Mesothelial cell of epicardium (in vitro differentiated cells): ENCODE measurements around the gene AKAP4. TPM values are rescaled to one million over a fixed set of nuclear protein-coding genes. Genes with fewer than 3 reads are reported as not detected.

Experiments used
- DNase-seq, 2 experiments: peaks; one replicate each; pipeline ENCODE4 v3.0.0; 2021; ENCODE audit warnings: low spot score in 2 of 2; ENCODE audit not compliant: unreplicated experiment in 2 of 2
- H3K27ac Mint-ChIP-seq: 2 replicates; pipeline ENCODE4 v1.8.0; 2021; ENCODE audit warnings: mixed read lengths
- H3K27me3 Mint-ChIP-seq: 2 replicates; pipeline ENCODE4 v1.8.0; 2021; ENCODE audit warnings: low read depth, mixed read lengths
- H3K36me3 Mint-ChIP-seq: 2 replicates; pipeline ENCODE4 v1.8.0; 2021; ENCODE audit warnings: mixed read lengths
- H3K4me1 Mint-ChIP-seq: 2 replicates; pipeline ENCODE4 v1.8.0; 2021; ENCODE audit warnings: mixed read lengths
- H3K4me3 Mint-ChIP-seq: 2 replicates; pipeline ENCODE4 v1.8.0; 2021; ENCODE audit warnings: mild to moderate bottlenecking, moderate library complexity, mixed read lengths
- H3K9me3 Mint-ChIP-seq: 2 replicates; pipeline ENCODE4 v1.8.0; 2021; ENCODE audit warnings: mixed read lengths
- total RNA-seq: library from RNA; stranded (reverse); gene quantifications from 3 replicates; pipeline ENCODE4 v1.2.1, GENCODE V29; 2021
- TF ChIP-seq, protein P1 (sequence below): fragments of 200-600 bp; sonication (generic); IDR thresholded peaks from one replicate; pipeline ENCODE4 v1.5.0; 2021; ENCODE audit warnings: antibody characterized with exemption; ENCODE audit not compliant: unreplicated experiment

The AKAP4 gene
- total RNA-seq, 1 donor from 2014 or later, result not detected

DNA sequence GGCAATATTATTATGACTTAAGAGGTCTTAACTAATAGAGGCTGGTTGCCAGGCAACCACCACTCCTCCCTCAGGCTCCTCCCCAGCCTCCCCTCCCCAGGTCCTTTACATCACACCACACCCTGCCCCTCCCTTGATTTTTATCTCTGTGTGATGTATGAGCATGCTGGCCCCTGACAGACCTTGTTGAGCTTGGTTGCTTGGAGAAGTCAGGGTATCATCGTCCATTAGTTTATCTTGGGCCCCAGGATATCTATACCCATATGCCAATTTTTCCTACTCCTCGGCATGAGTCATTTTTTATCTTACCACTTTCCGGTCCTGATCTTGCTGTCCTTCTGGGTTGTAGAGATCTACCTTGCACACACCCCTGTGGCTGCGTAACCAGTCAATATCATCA lies 2.5 kb downstream of the AKAP4 start:
- Mint-ChIP-seq H3K36me3 (no peaks in the 10 kb centered on the region), H3K9me3 (peaks cover 15% of the 10 kb centered on the region), H3K27ac (no peak overlapping the region), H3K4me3 (no peak overlapping the region), H3K4me1 (peaks cover 5% of the 10 kb centered on the region), H3K27me3 (no peaks in the 10 kb centered on the region)
- TF ChIP-seq, protein P1, sequence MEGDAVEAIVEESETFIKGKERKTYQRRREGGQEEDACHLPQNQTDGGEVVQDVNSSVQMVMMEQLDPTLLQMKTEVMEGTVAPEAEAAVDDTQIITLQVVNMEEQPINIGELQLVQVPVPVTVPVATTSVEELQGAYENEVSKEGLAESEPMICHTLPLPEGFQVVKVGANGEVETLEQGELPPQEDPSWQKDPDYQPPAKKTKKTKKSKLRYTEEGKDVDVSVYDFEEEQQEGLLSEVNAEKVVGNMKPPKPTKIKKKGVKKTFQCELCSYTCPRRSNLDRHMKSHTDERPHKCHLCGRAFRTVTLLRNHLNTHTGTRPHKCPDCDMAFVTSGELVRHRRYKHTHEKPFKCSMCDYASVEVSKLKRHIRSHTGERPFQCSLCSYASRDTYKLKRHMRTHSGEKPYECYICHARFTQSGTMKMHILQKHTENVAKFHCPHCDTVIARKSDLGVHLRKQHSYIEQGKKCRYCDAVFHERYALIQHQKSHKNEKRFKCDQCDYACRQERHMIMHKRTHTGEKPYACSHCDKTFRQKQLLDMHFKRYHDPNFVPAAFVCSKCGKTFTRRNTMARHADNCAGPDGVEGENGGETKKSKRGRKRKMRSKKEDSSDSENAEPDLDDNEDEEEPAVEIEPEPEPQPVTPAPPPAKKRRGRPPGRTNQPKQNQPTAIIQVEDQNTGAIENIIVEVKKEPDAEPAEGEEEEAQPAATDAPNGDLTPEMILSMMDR, result no peak
- no peak for DNase-seq

DNA sequence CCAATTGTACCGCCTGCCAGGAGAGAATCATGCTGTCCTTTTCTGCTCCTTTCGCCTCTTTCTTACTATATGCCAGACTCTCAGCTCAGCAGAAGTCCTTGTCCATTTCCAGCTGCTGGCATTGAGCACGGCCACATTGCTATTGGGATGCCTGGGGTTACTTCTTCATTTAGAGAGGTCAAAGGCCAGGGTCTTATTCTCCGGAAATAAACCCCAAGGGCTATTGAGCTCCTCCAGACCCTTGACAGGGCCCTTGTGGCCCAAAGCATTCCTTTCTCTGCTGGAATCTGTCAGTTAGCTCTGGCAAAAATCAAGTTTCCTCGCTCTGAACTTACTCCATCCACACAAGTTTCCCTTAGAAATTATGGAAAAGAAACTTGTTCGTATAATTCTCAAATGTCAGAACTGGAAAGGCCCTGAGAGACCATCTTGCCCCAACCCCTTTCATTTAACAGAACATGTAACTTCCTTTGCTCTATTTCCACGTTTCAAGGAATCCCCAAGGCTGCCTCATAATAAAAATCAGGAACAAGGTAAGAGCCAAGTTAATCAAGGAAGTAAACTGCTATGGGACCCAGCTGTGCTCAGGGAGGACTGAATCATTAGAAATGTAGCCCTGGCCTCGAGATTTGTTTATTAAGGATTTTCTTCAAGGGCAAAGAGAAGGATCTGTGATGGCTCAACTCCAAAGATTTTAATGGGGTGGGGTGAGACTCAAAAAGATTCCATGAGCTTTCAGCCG lies 11.8 kb downstream of the AKAP4 start:
- H3K4me1 Mint-ChIP-seq, result peaks cover 29% of the 10 kb centered on the region
- TF ChIP-seq, protein P1, result no peak
- no peaks in the 10 kb centered on the region for H3K36me3 Mint-ChIP-seq
- no peak for DNase-seq
- H3K27me3 Mint-ChIP-seq, result no peaks in the 10 kb centered on the region
- H3K4me3 Mint-ChIP-seq, result no peak overlapping the region
- peaks cover 21% of the 10 kb centered on the region for H3K9me3 Mint-ChIP-seq
- H3K27ac Mint-ChIP-seq, result peak overlapping the region; percentile 74

DNA sequence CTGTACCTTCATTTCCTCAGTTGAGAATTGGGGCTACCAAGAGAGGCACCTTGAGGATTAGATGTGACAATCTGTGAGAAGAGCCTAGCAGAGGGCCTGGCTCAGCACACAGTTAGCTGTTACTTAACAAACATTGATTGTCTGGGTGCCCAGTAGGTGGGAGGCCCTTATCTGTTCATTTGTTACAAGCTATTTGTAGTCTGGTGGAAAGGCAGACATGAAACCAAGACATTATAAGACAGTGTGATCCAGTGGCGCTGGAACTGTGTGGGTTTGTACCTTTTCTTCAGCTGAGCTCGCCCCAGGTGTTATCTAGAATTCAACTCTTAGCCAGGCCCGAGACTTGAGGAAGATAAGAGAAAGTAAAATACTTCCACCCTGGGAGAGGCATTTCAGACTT lies 16.9 kb downstream of the AKAP4 start:
- Mint-ChIP-seq H3K4me1 (peaks cover 15% of the 10 kb centered on the region), H3K4me3 (no peak overlapping the region), H3K36me3 (no peaks in the 10 kb centered on the region), H3K27me3 (no peaks in the 10 kb centered on the region), H3K27ac (no peak overlapping the region), H3K9me3 (peaks cover 26% of the 10 kb centered on the region)
- TF ChIP-seq, protein P1, result no peak
- no peak for DNase-seq

DNA sequence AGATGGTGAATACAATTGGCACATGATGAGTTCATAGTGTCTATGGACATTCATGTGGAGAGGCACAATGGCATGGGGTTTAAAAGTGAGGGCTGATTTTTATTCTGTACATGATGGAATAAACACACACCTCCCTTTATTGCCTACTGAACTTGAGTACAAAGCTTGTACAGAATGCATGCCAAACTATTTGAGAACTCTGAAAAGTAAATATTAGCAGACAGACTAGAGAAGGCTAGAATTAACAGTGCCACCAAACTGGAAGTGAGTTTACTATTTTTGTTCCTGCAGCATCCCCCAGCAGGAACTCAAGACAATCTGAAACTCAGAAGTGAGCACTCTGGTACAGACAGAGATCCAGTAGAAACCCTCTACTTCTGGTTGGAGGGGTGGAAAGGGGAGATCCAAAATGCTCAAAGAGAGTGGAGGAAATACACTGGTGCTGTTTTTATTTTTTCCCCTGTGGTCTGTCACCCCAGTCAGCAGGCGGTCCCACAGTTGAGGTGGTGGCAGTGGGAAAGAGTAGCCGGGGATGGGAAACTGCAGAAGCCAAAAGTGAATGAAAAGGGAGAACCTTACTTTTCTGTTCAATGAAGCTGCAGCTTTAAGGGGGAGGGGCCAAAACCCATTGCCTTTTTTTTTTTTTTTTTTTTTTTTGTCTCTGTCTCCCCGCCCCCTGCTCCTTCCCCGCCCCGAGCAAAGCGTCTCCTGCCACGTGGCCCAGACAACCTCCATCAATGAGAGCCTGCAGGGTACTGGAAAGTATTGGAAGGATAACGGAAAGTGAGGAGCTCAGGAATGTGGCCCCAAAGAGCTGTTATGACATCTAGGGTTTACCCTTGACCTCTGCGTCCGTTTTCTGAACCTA lies 20.5 kb downstream of the AKAP4 start:
- TF ChIP-seq, protein P1, result no peak
- Mint-ChIP-seq H3K36me3 (no peaks in the 10 kb centered on the region), H3K9me3 (peaks cover 15% of the 10 kb centered on the region), H3K4me1 (no peaks in the 10 kb centered on the region), H3K27me3 (no peaks in the 10 kb centered on the region), H3K27ac (no peak overlapping the region), H3K4me3 (no peak overlapping the region)
- no peak for DNase-seq

DNA sequence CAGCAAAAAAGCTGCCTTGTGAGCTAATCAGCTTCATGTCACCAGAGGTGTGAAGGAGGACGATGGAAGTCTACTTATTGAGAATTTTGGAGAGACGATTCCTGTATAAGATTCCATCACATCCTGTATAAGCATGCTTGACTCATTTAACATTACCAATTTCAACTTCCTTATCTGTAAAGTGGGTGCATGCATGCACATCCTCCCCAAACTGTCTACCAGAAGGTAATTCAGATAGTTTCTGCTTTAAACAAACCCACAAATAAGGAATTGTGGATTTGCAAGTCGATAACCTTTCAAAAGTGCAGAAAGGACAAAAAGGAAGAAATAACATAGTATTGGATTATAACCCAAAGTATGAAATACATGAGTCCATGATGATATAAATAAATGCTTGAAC lies 31.1 kb downstream of the AKAP4 start:
- no peaks in the 10 kb centered on the region for H3K4me1 Mint-ChIP-seq
- no peak overlapping the region for H3K4me3 Mint-ChIP-seq
- DNase-seq, result no peak
- peaks cover 28% of the 10 kb centered on the region for H3K9me3 Mint-ChIP-seq
- H3K36me3 Mint-ChIP-seq, result no peaks in the 10 kb centered on the region
- no peak overlapping the region for H3K27ac Mint-ChIP-seq
- H3K27me3 Mint-ChIP-seq, result no peaks in the 10 kb centered on the region
- TF ChIP-seq, protein P1, result no peak
